Renal cortex interstitium (tissue), 15 donors: ENCODE data around the gene REXO2. TPM values are rescaled to one million over a fixed set of nuclear protein-coding genes. Genes with fewer than 3 reads are reported as not detected.
A peak's percentile ranks its signal among the peaks of the same experiment; 100 is the strongest.

Source experiments
- DNase-seq, 11 donors: peaks; one replicate each; pipeline ENCODE4 v3.0.0-alpha.2; 2013; ENCODE audit warnings: low read depth in 9 of 11, low spot score in 4 of 11; ENCODE audit errors: extremely low read depth in 1 of 11
- long read RNA-seq, 16 experiments: transcript quantifications; one replicate each; lab custom pipeline, GENCODE V29; 2026
- polyA plus RNA-seq, 3 donors: library from polyadenylated mRNA; unstranded; fragments of 120-200 nt; gene quantifications; one replicate each; pipeline ENCODE4 v1.2.1, GENCODE V29; 2013; ENCODE audit not compliant: insufficient read length in 3 of 3

Gene REXO2
- polyA plus RNA-seq = 100 to 1,000 TPM; 108 to 135 (median 119) TPM
- long read RNA-seq, donor 1, transcript REXO2-220 (7 exons, 1,158 nt) = major isoform, 29 of 53 reads
- long read RNA-seq, donor 1, partial matches to known transcripts = 17 of 53 reads
- long read RNA-seq, donor 1, other reads (novel, unspliced or antisense) = 0 of 53 reads
- long read RNA-seq, donor 2, transcript REXO2-220 (7 exons, 1,158 nt) = major isoform, 38 of 48 reads
- long read RNA-seq, donor 2, partial matches to known transcripts = 0 of 48 reads
- long read RNA-seq, donor 2, other reads (novel, unspliced or antisense) = 0 of 48 reads
- long read RNA-seq, donor 3, transcript REXO2-220 (7 exons, 1,158 nt) = major isoform, 69 of 84 reads
- long read RNA-seq, donor 3, transcript REXO2-204 (4 exons, 1,081 nt) = minor isoform, 5 of 84 reads
- long read RNA-seq, donor 3, transcript REXO2-210 (3 exons, 1,088 nt) = minor isoform, 5 of 84 reads
- long read RNA-seq, donor 3, partial matches to known transcripts = 0 of 84 reads
- long read RNA-seq, donor 3, other reads (novel, unspliced or antisense) = 0 of 84 reads
- long read RNA-seq, donor 4, transcript REXO2-220 (7 exons, 1,158 nt) = major isoform, 39 of 51 reads
- long read RNA-seq, donor 4, partial matches to known transcripts = 0 of 51 reads
- long read RNA-seq, donor 4, other reads (novel, unspliced or antisense) = 0 of 51 reads
- long read RNA-seq, donor 5 = 0 reads
- long read RNA-seq, donor 6, transcript REXO2-220 (7 exons, 1,158 nt) = major isoform, 28 of 33 reads
- long read RNA-seq, donor 6, partial matches to known transcripts = 0 of 33 reads
- long read RNA-seq, donor 6, other reads (novel, unspliced or antisense) = 0 of 33 reads
- long read RNA-seq, donor 7, transcript REXO2-220 (7 exons, 1,158 nt) = major isoform, 56 of 61 reads
- long read RNA-seq, donor 7, partial matches to known transcripts = 0 of 61 reads
- long read RNA-seq, donor 7, other reads (novel, unspliced or antisense) = 0 of 61 reads
- long read RNA-seq, donor 8, transcript REXO2-210 (3 exons, 1,088 nt) = minor isoform, 5 of 102 reads
- long read RNA-seq, donor 8, transcript REXO2-220 (7 exons, 1,158 nt) = major isoform, 77 of 102 reads
- long read RNA-seq, donor 8, transcript REXO2-204 (4 exons, 1,081 nt) = minor isoform, 5 of 102 reads
- long read RNA-seq, donor 8, partial matches to known transcripts = 7 of 102 reads
- long read RNA-seq, donor 8, other reads (novel, unspliced or antisense) = 0 of 102 reads
- long read RNA-seq, donor 9, transcript REXO2-220 (7 exons, 1,158 nt) = major isoform, 49 of 52 reads
- long read RNA-seq, donor 9, partial matches to known transcripts = 0 of 52 reads
- long read RNA-seq, donor 9, other reads (novel, unspliced or antisense) = 0 of 52 reads
- long read RNA-seq, donor 10, transcript REXO2-220 (7 exons, 1,158 nt) = major isoform, 46 of 77 reads
- long read RNA-seq, donor 10, partial matches to known transcripts = 20 of 77 reads
- long read RNA-seq, donor 10, other reads (novel, unspliced or antisense) = 0 of 77 reads
- long read RNA-seq, donor 11, transcript REXO2-220 (7 exons, 1,158 nt) = major isoform, 25 of 29 reads
- long read RNA-seq, donor 11, partial matches to known transcripts = 0 of 29 reads
- long read RNA-seq, donor 11, other reads (novel, unspliced or antisense) = 0 of 29 reads
- long read RNA-seq, donor 12, transcript REXO2-220 (7 exons, 1,158 nt) = major isoform, 22 of 30 reads
- long read RNA-seq, donor 12, partial matches to known transcripts = 0 of 30 reads
- long read RNA-seq, donor 12, other reads (novel, unspliced or antisense) = 0 of 30 reads
- long read RNA-seq, donor 13 = 0 reads
- long read RNA-seq, donor 14, transcript REXO2-220 (7 exons, 1,158 nt) = major isoform, 31 of 38 reads
- long read RNA-seq, donor 14, partial matches to known transcripts = 0 of 38 reads
- long read RNA-seq, donor 14, other reads (novel, unspliced or antisense) = 0 of 38 reads
- long read RNA-seq, donor 15, transcript REXO2-220 (7 exons, 1,158 nt) = major isoform, 17 of 28 reads
- long read RNA-seq, donor 15, partial matches to known transcripts = 5 of 28 reads
- long read RNA-seq, donor 15, other reads (novel, unspliced or antisense) = 0 of 28 reads
- long read RNA-seq, donor 16, transcript REXO2-202 (5 exons, 449 nt) = minor isoform, 5 of 116 reads
- long read RNA-seq, donor 16, transcript REXO2-214 (2 exons, 552 nt) = minor isoform, 5 of 116 reads
- long read RNA-seq, donor 16, transcript REXO2-204 (4 exons, 1,081 nt) = minor isoform, 6 of 116 reads
- long read RNA-seq, donor 16, transcript REXO2-220 (7 exons, 1,158 nt) = major isoform, 92 of 116 reads
- long read RNA-seq, donor 16, partial matches to known transcripts = 0 of 116 reads
- long read RNA-seq, donor 16, other reads (novel, unspliced or antisense) = 0 of 116 reads

DNA sequence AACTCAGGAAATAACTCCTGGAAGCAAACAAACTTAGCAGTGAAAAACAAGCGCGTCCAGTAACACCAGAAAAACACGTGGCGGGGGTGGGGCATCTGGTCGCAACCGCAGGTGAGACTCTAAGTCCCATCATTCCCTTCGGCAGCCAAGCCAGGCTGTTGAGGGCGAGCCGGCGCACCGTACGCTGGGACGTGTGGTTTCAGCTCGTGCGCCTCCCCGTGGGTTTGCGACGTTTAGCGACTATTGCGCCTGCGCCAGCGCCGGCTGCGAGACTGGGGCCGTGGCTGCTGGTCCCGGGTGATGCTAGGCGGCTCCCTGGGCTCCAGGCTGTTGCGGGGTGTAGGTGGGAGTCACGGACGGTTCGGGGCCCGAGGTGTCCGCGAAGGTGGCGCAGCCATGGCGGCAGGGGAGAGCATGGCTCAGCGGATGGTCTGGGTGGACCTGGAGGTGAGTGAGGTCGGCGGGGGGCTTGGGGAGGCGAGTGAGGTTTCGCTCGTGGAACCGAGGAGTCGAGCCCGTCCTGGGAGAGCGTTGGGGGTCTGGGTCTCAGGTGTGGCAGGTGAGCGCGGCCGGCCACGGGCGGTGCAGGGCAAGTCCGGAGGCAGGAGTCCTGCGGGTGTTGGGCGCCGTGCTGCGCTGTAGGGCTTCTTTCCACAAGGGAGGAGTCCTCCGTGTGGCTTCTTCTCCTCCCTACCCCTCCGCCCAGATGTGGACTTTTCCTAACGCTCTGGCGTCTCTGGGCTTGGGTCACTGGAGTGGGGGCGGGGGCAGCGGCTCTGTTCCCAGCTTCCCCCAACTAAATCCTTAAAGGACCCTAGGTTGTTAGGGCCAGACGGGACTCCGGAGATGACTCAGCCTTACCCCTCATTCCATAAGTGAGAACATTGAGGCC, at the start of gene REXO2:
Gene REXO2 (plus strand): TSS at position 239 of the 892 bp plus-strand sequence. CDS start 62 bp downstream, at position 301.
- peak; percentile 72 to 94 (median 90) for DNase-seq

DNA sequence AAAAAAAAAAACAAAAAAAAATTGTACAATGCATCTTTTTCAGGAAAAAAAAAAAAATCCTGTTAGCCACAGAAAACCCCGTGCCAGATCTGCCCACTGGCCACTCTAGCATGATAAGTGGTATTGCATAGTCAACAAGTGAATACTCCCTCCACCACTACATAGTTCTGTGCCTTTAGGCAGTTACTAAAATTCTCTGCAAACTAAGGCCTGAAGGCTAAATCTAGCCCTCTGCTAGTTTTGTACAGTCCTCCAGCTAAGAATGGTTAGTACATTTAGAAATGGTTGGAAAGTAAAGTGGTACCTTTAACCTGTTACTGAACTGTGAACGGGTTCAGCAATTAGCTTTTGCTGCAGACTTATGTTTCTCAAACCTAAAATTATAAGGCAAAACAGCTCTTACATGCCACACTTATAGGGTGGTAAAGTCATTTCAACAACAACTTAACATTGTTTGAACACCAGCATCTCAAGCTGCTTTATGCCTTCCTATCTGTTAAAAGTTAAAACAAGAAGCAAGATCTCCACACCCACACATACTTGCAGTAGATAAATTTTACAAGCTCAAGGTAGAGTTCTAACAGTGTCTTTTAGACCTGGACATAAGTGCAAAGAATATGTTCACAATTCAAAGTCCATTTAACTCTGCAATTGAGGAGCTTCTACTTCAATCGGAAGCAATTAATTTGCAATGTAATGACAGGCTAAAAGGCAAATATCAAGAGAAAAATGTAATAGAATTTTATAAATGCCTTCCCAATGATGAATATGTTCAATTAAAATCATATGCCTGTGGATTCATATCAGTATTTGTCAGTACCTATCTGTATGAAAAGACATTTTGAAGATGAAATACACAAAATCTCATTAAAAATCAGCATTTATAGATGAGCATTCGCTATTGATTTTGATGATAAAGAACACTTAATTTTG, 46.3 kb upstream of the REXO2 start:
- DNase-seq = no peak

DNA sequence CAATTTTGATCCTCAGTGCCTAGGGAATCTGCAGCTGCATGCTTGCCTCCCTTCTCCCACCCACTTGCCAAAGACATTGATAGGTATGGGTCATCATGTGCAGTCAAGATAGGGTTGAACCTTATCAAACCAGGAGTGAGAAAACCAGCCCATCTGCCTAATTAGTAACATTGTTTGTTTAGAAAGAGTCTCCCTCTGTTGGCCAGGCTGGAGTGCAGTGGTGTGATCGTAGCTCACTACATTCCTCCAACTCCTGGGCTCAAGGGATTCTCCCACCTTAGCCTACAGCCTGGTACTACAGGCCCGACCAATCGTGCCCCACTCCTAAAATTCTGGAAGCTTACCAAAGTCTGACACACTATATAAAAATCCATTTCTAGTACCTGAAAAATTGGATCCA, 43.5 kb upstream of the REXO2 start:
- no peak for DNase-seq

DNA sequence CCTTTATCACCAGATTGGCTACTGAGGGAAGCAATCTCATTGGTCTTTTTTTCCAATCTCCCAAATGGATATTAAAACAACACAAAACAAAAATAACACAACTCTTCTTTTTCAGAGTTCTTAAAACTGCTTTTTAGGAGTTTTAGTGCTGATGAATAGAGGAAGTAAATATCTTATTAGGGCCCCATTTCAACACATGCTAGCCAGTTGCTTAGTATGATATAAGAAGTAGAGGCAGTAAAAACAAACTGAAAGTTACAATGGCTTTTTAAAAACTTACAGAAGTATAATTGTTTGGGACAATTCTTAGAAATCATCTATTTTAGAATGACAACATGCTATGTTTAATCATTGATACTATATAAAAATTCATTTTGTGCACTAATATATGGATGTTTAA, 42.4 kb upstream of the REXO2 start:
- DNase-seq = no peak

DNA sequence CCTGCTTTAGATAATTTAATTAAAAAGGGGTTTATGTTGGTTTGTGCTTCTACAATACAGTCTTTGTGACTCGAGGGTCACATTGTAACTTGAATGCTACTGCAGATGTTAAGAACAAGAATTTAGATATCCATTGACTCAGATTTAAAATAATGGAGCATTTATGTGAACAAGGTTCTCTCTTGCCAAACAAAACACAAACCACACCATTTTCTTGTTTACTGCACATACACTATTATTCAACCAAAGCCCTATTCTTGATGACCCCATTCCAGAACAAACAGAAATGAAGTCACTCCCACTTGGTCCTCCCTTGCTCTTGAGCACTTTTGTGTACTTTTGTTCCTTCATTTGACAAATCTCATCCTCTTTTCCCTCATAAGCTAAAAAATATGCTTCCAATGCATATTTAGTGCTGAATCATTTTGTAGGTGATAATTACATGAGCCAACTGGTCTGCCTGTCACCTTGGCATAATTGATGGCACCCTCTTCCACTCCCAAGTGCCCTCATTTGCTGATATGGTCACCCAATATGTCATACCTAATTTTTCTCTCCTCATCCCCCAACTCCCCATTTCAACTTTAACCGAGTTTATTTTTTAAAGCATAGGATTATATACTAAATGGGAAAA, 41.8 kb upstream of the REXO2 start:
- DNase-seq = peak in 1 of 11 donors; percentile 30

DNA sequence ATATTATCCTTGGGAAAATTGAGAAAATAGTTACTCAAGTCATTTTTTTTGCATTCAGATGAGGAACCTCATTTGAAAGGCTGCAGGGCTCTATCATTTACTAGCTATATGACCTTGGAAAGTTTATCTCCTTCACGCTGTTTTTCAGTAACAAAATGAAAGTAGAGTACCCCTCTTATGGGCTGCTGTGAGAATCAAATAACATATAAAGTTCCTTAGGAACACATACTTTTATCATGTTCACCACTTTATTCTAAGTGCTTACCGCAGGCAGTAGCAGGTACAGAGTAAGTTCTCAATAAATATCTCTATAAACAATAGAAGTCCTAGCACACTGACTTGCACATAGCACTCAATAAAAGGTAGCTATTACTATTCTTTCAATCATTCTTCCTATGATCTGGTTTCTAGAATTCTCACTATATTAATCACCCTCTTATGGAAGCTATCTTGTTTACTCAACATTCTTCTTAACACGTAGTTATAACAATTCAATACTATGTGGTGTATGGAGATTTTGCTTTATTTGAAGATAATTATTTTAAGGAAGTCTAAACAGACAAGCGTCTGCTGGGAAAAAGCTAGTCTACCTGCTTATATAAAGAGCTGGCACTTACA, 40.9 kb upstream of the REXO2 start:
- no peak for DNase-seq

DNA sequence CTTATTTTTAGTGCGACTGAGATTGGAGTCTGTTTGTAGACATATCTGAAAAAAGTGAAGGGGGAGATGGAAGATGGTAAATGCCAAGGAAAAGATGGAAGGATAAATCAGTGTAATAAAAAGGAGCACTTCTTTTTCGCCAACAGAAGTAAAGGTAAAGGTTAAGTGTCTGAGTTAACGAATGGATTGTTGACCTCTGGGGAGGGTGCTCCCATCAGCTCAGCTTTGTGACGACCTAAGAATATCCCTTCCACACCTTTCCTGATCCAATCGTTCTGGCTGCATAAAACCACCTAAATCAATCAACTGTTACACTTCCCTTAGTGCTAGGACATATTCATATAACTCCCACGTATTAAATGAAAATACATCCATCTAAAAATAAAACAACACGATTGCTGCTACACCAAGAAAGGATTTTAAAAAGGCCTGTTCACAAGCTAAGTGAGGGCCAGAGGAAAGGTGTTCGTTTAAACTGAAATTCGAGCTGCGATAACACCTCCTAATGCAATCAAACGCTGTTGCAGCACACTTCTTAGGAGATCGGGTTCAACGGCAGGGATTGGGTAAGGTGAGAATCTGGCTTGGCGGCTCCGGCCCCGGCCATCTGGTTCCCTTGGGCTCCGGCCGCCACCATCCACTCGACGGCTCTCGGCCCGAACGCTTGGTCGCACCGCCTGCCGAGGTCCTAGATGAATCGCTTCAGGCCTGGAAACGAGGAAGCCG, 39.6 kb upstream of the REXO2 start:
- peak in 5 of 11 donors; percentile 33 to 63 (median 52) for DNase-seq

DNA sequence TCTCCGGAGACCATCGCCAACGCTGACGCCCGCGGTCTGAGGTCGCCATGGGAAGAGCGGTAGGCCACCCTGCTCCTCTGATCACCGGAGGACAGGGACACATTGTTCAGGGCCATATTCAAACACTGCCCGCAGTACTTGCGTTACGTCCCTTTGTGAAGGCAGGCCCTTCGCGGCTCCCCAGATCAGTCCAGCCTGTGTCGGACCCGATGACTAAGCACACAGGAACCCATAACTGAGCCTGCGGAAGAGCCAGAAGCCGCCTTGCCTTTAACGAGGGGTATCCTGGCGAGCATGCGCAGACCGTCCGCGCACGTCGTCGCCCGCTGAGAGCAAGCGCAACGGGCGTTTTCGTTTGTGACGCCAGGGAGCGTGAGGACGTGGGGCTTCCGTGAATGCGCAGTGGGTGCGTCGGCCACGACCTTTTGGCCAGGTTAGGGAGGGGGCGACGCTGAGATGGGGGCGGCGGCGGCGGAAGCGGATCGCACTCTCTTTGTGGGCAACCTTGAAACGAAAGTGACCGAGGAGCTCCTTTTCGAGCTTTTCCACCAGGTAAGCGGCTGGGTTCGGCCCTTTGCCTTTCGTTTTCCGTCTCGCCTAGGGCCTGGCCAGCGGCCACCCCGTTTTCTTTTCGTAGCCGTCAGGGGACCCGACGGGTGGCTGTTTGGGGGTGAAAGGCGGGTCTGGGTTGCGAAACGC, 38.9 kb upstream of the REXO2 start, which contains the start of the genes C11orf71 and RBM7:
Gene C11orf71 (minus strand): TSS at position 296 of the 699 bp plus-strand sequence. CDS start 180 bp downstream, at position 116.
Gene RBM7 (plus strand): TSS at position 451 of the 699 bp plus-strand sequence. CDS start 6 bp downstream, at position 457.
- DNase-seq = peak; percentile 90 to 97 (median 96)

DNA sequence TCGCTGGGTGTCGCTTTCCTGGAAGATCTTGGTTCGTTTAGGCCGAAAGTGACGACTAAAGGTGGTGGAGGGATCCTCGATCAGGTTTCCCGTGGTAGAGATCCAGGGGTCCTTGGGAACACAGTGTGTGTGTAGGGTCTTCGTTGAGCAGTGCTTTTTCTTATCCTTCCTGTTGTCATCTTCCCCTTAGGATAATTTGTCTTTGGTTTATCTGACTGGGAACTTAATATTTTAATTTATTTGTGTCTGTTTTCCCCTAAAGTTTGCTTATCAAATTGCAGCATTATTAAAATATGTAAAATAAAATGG, 38.4 kb upstream of the REXO2 start:
- DNase-seq = peak in 2 of 11 donors; percentile 29 to 70

DNA sequence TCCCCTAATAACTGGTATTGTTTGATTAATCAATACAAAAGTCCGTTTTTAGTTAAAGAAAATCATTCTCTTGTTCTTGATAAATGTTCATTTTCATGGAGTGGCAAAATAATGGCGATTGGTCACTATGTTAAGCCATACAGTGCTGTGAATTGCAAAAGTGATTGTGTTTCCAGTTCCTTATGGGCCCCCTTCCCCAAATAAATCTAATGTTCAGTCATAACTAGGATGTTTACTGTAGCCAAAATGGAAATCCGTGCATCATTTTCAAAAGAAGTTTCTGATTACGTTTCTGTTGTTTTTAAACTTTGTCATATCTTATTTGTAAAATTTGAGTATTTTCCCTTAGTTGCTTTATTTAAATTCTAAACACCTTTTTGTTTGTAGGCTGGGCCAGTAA, 38.0 kb upstream of the REXO2 start:
- DNase-seq = peak in 2 of 11 donors; percentile 5 to 22

DNA sequence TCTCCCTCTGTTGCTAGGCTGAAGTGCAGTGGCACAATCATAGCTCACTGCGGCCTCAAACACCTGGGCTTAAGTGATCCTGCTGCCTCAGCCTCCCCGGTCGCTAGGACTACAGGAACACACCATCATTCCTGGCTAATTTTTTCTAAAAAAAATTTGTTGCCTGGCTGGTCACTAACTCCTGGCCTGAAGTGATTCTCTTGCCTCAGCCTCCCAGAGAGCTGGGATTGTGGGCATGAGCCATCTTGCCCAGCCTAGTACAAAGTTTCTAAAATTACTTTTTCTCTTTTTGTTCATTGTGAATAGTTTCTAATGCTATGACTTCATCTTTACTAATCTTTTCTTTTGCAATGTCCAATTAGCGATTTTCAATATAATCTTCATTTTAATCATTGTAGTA, 26.3 kb upstream of the REXO2 start:
- no peak for DNase-seq

DNA sequence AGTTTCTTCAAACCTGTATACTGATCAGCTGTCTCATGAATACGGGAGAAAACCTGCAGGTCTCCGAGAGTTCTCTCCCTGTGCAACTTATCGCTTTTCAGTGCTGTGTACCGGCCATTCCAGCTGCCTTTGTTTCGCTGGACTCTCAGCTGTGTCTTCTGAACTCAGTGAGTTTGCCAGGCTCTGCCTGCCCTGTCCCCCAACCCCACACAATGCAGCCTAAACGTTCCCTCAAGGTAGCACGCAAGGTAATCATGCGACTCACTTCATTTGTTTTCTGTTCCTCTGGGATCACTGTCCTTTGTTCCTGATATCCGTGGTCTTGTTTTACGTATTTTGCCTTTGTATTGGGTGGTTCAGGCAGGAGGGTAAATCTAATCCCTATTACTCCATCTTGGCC, 25.3 kb upstream of the REXO2 start:
- DNase-seq = no peak
